Breast epithelium (tissue), 4 donors: ENCODE measurements around the gene PLD1. TPM values are rescaled to one million over a fixed set of nuclear protein-coding genes. Genes with fewer than 3 reads are reported as not detected.

ENCODE experiments used
- DNase-seq, 2 donors: peaks; one replicate each; pipeline ENCODE4 v3.0.0-alpha.2; 2019; ENCODE audit warnings: low spot score in 2 of 2
- H3K27ac ChIP-seq, 2 donors: fragments of 200-600 bp; sonication (generic) in 1 of 2; one replicate each; pipeline ENCODE4 v1.5.1; 2016 to 2019; ENCODE audit warnings: mild to moderate bottlenecking in 1 of 2
- H3K27me3 ChIP-seq, 2 donors: fragments of 200-600 bp; sonication (generic) in 1 of 2; one replicate each; pipeline versions ENCODE4 v1.5.1 to v1.6.0; 2017 to 2019; ENCODE audit warnings: control low read depth in 1 of 2, mild to moderate bottlenecking in 1 of 2
- H3K36me3 ChIP-seq: fragments of 200-600 bp; one replicate; pipeline ENCODE4 v1.5.1; 2019
- H3K4me1 ChIP-seq, 2 donors: fragments of 200-600 bp; sonication (generic); one replicate each; pipeline ENCODE4 v1.5.1; 2016 to 2019; ENCODE audit warnings: control low read depth in 1 of 2
- H3K4me3 ChIP-seq, 3 donors: fragments of 200-600 bp; sonication (generic); 1 replicate in 2 of 3; 2 replicates in 1 of 3; pipeline ENCODE4 v1.5.1; 2016 to 2019; ENCODE audit warnings: mild to moderate bottlenecking in 3 of 3, moderate library complexity in 2 of 3
- H3K9me3 ChIP-seq, 2 donors: fragments of 200-600 bp; sonication (generic) in 1 of 2; one replicate each; pipeline ENCODE4 v1.5.1; 2016 to 2019; ENCODE audit warnings: control low read depth in 1 of 2
- CTCF ChIP-seq, 3 donors: fragments of 450-650 bp; IDR thresholded peaks; one replicate each; pipeline ENCODE4 v1.5.1; 2016 to 2017; ENCODE audit warnings: antibody characterized with exemption in 3 of 3, mild to moderate bottlenecking in 3 of 3, moderate library complexity in 3 of 3
- POLR2A ChIP-seq: fragments of 450-650 bp; IDR thresholded peaks from one replicate; pipeline ENCODE4 v1.6.1; 2016; ENCODE audit warnings: antibody characterized with exemption, mild to moderate bottlenecking, moderate library complexity
- POLR2AphosphoS5 ChIP-seq, 3 donors: sonication (generic); formaldehyde crosslinking; IDR thresholded peaks; one replicate each; pipeline ENCODE4 v1.6.1; 2017; ENCODE audit warnings: antibody characterized with exemption in 3 of 3
- intact Hi-C: fragments of 100-400 bp; cut with DNase I; formaldehyde crosslinking; loops from one replicate; pipeline ENCODE4 v1.15.1; 2023; ENCODE audit warnings: low total_unique reads
- total RNA-seq, 3 donors: library from RNA; depleted of rRNA; stranded (reverse); fragments of >200 nt; gene quantifications; one replicate each; pipeline ENCODE4 v1.1.0, GENCODE V29; 2016

The PLD1 gene
- total RNA-seq, 3 donors from 2014 or later, result 21.1 to 36.9 (median 24.9) TPM

DNA sequence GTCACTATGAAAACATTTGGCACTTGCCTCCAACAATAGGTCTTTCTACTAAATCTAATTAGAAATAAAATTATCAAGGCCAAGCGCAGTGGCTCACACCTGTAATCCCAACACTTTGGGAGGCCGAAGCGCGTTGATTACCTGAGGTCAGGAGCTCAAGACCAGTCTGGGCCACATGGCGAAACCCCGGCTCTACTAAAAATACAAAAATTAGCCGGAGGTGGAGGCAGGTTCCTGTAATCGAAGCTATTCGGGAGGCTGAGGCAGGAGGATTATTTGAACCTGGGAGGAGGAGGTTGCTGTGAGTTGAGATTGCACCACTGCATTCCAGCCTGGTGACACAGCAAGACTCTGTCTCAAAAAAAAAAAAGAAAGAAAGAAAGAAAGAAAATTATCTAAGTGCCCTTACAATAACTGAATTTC lies 1.6 kb upstream of the PLD1 start:
- no peaks in the 10 kb centered on the region for H3K36me3 ChIP-seq
- intact Hi-C loops, result no loop called here
- H3K9me3 ChIP-seq, result no peaks in the 10 kb centered on the region
- H3K27ac ChIP-seq, result peak overlapping the region; percentile 71 to 94
- no peaks in the 10 kb centered on the region for H3K4me1 ChIP-seq
- no peaks in the 10 kb centered on the region for H3K27me3 ChIP-seq
- H3K4me3 ChIP-seq, result no peak overlapping the region
- TF ChIP-seq POLR2AphosphoS5 (IDR thresholded peaks at IDR 0.05) (peak in 1 of 3 donors; percentile 69), CTCF (IDR thresholded peaks at IDR 0.05) (no peak)
- DNase-seq, result no peak

- Histone ChIP-seq H3K36me3 (no peaks in the 10 kb centered on the region), H3K27ac (peak overlapping the region; percentile 93 to 94), H3K4me3 (peak overlapping the region in 2 of 3 donors; percentile 67 to 77), H3K4me1 (no peaks in the 10 kb centered on the region), H3K9me3 (no peaks in the 10 kb centered on the region), H3K27me3 (no peaks in the 10 kb centered on the region)
- TF ChIP-seq POLR2AphosphoS5 (IDR thresholded peaks at IDR 0.05), result peak; percentile 44 to 82 (median 52)
- no peak for TF ChIP-seq POLR2A
- DNase-seq, result no peak
- intact Hi-C loops, result no loop called here
Observed at GRCh38 chr3:171811295-171811912, 1.1 kb upstream of the PLD1 start.

GRCh38 chr3:171810629-171811294 lies 479 bp upstream of the PLD1 start:
- H3K4me1 ChIP-seq, result no peaks in the 10 kb centered on the region
- no peaks in the 10 kb centered on the region for H3K9me3 ChIP-seq
- H3K36me3 ChIP-seq, result no peaks in the 10 kb centered on the region
- H3K27me3 ChIP-seq, result no peaks in the 10 kb centered on the region
- H3K4me3 ChIP-seq, result peak overlapping the region; percentile 67 to 77 (median 68)
- DNase-seq, result no peak
- intact Hi-C loops, result no loop called here
- TF ChIP-seq POLR2AphosphoS5 (IDR thresholded peaks at IDR 0.05) (peak in 2 of 3 donors; percentile 58 to 62), POLR2A (no peak)
- peak overlapping the region; percentile 93 to 94 for H3K27ac ChIP-seq

- Histone ChIP-seq H3K9me3 (no peaks in the 10 kb centered on the region), H3K27me3 (no peaks in the 10 kb centered on the region), H3K27ac (peak overlapping the region; percentile 93 to 94), H3K4me1 (no peaks in the 10 kb centered on the region), H3K4me3 (peak overlapping the region; percentile 67 to 77 (median 68)), H3K36me3 (no peaks in the 10 kb centered on the region)
- no peak for DNase-seq
- TF ChIP-seq POLR2AphosphoS5 (IDR thresholded peaks at IDR 0.05) (peak in 1 of 3 donors; percentile 39), CTCF (IDR thresholded peaks at IDR 0.05) (no peak)
- intact Hi-C loops, result no loop called here
Observed at GRCh38 chr3:171809611-171809860, 747 bp downstream of the PLD1 start.

DNA sequence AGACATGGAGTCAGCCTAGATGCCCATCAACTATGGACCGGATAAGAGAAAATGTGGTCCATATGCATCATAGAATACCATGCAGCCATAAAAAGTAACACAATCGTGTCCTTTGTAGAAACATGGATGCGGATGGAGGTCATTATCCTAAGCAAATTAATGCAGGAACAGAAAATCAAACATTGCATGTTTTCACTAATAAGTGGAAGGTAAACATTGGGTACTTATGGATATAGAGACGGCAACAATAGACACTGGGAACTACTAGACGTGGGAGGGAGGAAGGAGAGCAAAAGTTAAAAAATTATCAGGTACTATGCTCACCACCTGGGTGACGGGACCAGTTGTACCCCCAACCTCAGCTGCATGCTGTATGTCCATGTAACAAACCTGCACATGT lies 2.5 kb downstream of the PLD1 start:
- Histone ChIP-seq H3K4me1 (no peaks in the 10 kb centered on the region), H3K9me3 (no peaks in the 10 kb centered on the region), H3K27ac (no peak overlapping the region), H3K36me3 (no peaks in the 10 kb centered on the region), H3K27me3 (no peaks in the 10 kb centered on the region), H3K4me3 (no peak overlapping the region)
- intact Hi-C loops, result no loop called here
- DNase-seq, result no peak
- TF ChIP-seq POLR2A (no peak), CTCF (IDR thresholded peaks at IDR 0.05) (no peak), POLR2AphosphoS5 (IDR thresholded peaks at IDR 0.05) (no peak)

GRCh38 chr3:171807129-171807675 lies 3.1 kb downstream of the PLD1 start:
- intact Hi-C loops, result no loop called here
- H3K4me3 ChIP-seq, result no peak overlapping the region
- no peaks in the 10 kb centered on the region for H3K9me3 ChIP-seq
- no peaks in the 10 kb centered on the region for H3K36me3 ChIP-seq
- no peaks in the 10 kb centered on the region for H3K4me1 ChIP-seq
- H3K27me3 ChIP-seq, result no peaks in the 10 kb centered on the region
- peak overlapping the region; percentile 68 to 76 for H3K27ac ChIP-seq
- TF ChIP-seq POLR2AphosphoS5 (IDR thresholded peaks at IDR 0.05) (no peak), POLR2A (no peak), CTCF (IDR thresholded peaks at IDR 0.05) (no peak)
- no peak for DNase-seq
